ENCODE data around the gene DNAH9. TPM values are rescaled to one million over a fixed set of nuclear protein-coding genes. Genes with fewer than 3 reads are reported as not detected.

The DNAH9 gene
- total and polyA plus RNA-seq, 2 donors (not counting 1 experiment from before 2014, with no cell fraction given), result not detected

DNA sequence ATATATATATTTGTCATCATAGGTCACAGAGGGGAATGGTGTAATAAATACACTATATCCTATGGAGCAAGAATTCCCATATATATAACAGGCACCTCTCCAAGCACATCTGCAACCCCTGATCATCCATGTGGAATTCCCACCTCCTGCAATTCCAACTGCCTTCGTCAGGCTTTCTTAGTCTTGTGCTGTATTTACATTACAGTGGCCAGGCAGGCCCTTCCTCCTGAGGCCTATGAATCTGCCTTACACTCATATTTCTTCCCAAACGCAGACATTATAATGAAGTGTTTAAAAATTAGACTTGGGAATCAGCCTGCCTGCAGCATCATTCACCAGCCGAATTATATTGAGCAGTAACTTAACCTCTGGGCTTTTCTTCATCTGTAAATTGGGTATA lies 19.3 kb upstream of the DNAH9 start:
- peaks cover 4% of the 10 kb centered on the region for H3K9me3 Mint-ChIP-seq (ENCODE audit: insufficient read depth)
- ATAC-seq (ENCODE audit: low read depth), result no peak

DNA sequence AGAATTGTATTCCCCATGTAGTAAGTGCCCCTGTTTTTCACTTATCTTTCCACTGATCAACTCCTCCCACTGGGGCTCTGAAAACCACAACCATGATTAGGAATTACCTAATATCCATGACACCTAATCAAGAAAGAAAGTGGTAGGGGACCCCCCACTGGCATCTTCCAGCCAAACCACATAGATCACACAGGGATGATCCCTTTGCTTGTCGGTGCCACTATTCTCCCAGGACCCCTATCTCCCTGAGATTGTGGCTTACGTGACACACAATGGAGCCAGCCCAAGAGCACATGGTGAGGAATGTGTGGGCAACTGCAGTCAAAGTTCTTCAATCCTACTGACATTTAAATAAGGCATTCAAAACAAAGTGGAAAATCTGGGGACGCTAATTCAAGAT lies 17.6 kb upstream of the DNAH9 start:
- ChIA-PET POLR2A (no interaction called here), CTCF (no interaction called here)
- Histone ChIP-seq H3K9ac (ENCODE audit: low read length) (no peak overlapping the region), H4K20me1 (ENCODE audit: control insufficient read depth, insufficient read depth, low read length, poor library complexity, severe bottlenecking) (no peaks in the 10 kb centered on the region), H3K9me3 (ENCODE audit: control extremely low read depth in 1 of 3, control insufficient read depth in 2 of 3, insufficient read depth in 1 of 3, low read length in 2 of 3) (peaks cover 0 to 19% (median 0%) of the 10 kb centered on the region in 3 donors), H3K4me2 (replicated peaks; ENCODE audit: low read depth, low read length, poor library complexity, severe bottlenecking) (no peak overlapping the region), H3K36me3 (replicated peaks in 1 of 2; ENCODE audit: control extremely low read depth in 1 of 2, control insufficient read depth in 1 of 2, extremely low read depth in 1 of 2, insufficient read depth in 2 of 2, low read length in 1 of 2) (no peaks in the 10 kb centered on the region), H2AFZ (ENCODE audit: insufficient read depth, low read depth, low read length, poor library complexity, severe bottlenecking) (no peak overlapping the region), H3K79me2 (ENCODE audit: control insufficient read depth, insufficient read depth, low read length) (no peaks in the 10 kb centered on the region), H3K4me3 (ENCODE audit: control extremely low read depth in 1 of 5, extremely low read depth in 1 of 5, insufficient read depth in 1 of 5, low read depth in 2 of 5, low read length in 4 of 5) (no peak overlapping the region), H3K27me3 (replicated peaks in 1 of 4; ENCODE audit: control extremely low read depth in 1 of 4, control insufficient read depth in 3 of 4, insufficient read depth in 4 of 4, low read length in 3 of 4) (no peaks in the 10 kb centered on the region), H3K4me1 (ENCODE audit: control insufficient read depth in 2 of 2, insufficient read depth in 2 of 2, low read length in 2 of 2) (no peaks in the 10 kb centered on the region), H3K27ac (ENCODE audit: low read length in 2 of 2) (no peak overlapping the region)
- intact Hi-C loops (cut with micrococcal nuclease), result no loop called here
- WGBS (ENCODE audit: insufficient coverage), result 100% methylated on average over 1 of the region's 3 CpGs
- Mint-ChIP-seq H3K4me3 (no peak overlapping the region), H3K9me3 (ENCODE audit: insufficient read depth) (peaks cover 4% of the 10 kb centered on the region), H3K27ac (no peak overlapping the region), H3K4me1 (no peaks in the 10 kb centered on the region), H3K27me3 (no peaks in the 10 kb centered on the region)
- DNase-seq (no peak), ATAC-seq (ENCODE audit: low read depth) (no peak)
- no peak for TF ChIP-seq EZH2 (IDR thresholded peaks at IDR 0.05; ENCODE audit: borderline replicate concordance, insufficient read depth, low read depth, low read length, poor library complexity, severe bottlenecking)
- TF ChIP-seq, protein P1, sequence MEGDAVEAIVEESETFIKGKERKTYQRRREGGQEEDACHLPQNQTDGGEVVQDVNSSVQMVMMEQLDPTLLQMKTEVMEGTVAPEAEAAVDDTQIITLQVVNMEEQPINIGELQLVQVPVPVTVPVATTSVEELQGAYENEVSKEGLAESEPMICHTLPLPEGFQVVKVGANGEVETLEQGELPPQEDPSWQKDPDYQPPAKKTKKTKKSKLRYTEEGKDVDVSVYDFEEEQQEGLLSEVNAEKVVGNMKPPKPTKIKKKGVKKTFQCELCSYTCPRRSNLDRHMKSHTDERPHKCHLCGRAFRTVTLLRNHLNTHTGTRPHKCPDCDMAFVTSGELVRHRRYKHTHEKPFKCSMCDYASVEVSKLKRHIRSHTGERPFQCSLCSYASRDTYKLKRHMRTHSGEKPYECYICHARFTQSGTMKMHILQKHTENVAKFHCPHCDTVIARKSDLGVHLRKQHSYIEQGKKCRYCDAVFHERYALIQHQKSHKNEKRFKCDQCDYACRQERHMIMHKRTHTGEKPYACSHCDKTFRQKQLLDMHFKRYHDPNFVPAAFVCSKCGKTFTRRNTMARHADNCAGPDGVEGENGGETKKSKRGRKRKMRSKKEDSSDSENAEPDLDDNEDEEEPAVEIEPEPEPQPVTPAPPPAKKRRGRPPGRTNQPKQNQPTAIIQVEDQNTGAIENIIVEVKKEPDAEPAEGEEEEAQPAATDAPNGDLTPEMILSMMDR (IDR thresholded peaks at IDR 0.05), result no peak

More for the DNA sequence above, 19.3 kb upstream of the DNAH9 start:
- no peaks in the 10 kb centered on the region for H3K4me1 Mint-ChIP-seq
- POLR2A ChIA-PET, result no interaction called here
- CTCF ChIA-PET, result no interaction called here
- H3K27me3 Mint-ChIP-seq, result no peaks in the 10 kb centered on the region
- no CpG with 5 or more reads among the region's 3 CpGs for WGBS (ENCODE audit: insufficient coverage)
- Histone ChIP-seq H4K20me1 (ENCODE audit: control insufficient read depth, insufficient read depth, low read length, poor library complexity, severe bottlenecking) (no peaks in the 10 kb centered on the region), H3K4me1 (ENCODE audit: control insufficient read depth in 2 of 2, insufficient read depth in 2 of 2, low read length in 2 of 2) (no peaks in the 10 kb centered on the region), H3K27me3 (replicated peaks in 1 of 4; ENCODE audit: control extremely low read depth in 1 of 4, control insufficient read depth in 3 of 4, insufficient read depth in 4 of 4, low read length in 3 of 4) (no peaks in the 10 kb centered on the region), H3K9ac (ENCODE audit: low read length) (no peak overlapping the region), H3K4me2 (replicated peaks; ENCODE audit: low read depth, low read length, poor library complexity, severe bottlenecking) (no peak overlapping the region), H2AFZ (ENCODE audit: insufficient read depth, low read depth, low read length, poor library complexity, severe bottlenecking) (no peak overlapping the region), H3K9me3 (ENCODE audit: control extremely low read depth in 1 of 3, control insufficient read depth in 2 of 3, insufficient read depth in 1 of 3, low read length in 2 of 3) (peaks cover 0 to 19% (median 0%) of the 10 kb centered on the region in 3 donors), H3K79me2 (ENCODE audit: control insufficient read depth, insufficient read depth, low read length) (no peaks in the 10 kb centered on the region), H3K36me3 (replicated peaks in 1 of 2; ENCODE audit: control extremely low read depth in 1 of 2, control insufficient read depth in 1 of 2, extremely low read depth in 1 of 2, insufficient read depth in 2 of 2, low read length in 1 of 2) (no peaks in the 10 kb centered on the region), H3K27ac (ENCODE audit: low read length in 2 of 2) (no peak overlapping the region), H3K4me3 (ENCODE audit: control extremely low read depth in 1 of 5, extremely low read depth in 1 of 5, insufficient read depth in 1 of 5, low read depth in 2 of 5, low read length in 4 of 5) (no peak overlapping the region)
- intact Hi-C loops (cut with micrococcal nuclease), result no loop called here
- no peak for DNase-seq
- H3K27ac Mint-ChIP-seq, result no peak overlapping the region
- TF ChIP-seq, protein P1 (IDR thresholded peaks at IDR 0.05), result no peak
- no peak for TF ChIP-seq EZH2 (IDR thresholded peaks at IDR 0.05; ENCODE audit: borderline replicate concordance, insufficient read depth, low read depth, low read length, poor library complexity, severe bottlenecking)
- H3K4me3 Mint-ChIP-seq, result no peak overlapping the region
